ENCODE measurements around the gene CIDEA.

Gene CIDEA

DNA sequence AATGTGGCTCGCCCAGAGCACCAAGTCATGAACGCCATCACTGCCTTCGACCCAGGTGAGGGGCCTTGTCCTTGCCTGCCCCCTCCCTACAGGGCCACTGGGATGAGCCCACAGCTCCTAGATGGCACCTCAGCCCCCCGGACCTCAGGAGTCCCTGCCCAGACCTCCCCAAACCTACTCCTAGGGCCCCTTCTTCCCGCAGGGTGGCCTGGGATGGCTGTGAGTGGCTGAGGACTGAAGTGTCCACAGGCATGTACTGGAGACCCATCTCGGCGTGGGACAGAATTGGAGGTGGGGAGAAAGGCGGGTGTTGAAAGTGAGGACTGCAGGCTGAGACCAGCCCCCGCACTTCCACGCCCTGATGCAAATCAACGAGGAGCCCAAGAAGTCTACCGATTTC lies 51.0 kb downstream of the CIDEA start:
- Histone ChIP-seq H3K27me3 (replicated peaks; ENCODE audit: control insufficient read depth, insufficient read depth, low read length) (no peaks in the 10 kb centered on the region), H3K36me3 (ENCODE audit: control insufficient read depth, insufficient read depth, low read length, severe bottlenecking) (no peaks in the 10 kb centered on the region), H3K4me1 (ENCODE audit: control insufficient read depth, insufficient read depth, low read length) (peaks cover 20% of the 10 kb centered on the region), H3K4me3 (ENCODE audit: low read length) (no peak overlapping the region), H3K9ac (ENCODE audit: low read length) (no peak overlapping the region), H3K9me3 (ENCODE audit: control insufficient read depth, low read length) (no peaks in the 10 kb centered on the region)
- no peak for DNase-seq (ENCODE audit: low read depth)

DNA sequence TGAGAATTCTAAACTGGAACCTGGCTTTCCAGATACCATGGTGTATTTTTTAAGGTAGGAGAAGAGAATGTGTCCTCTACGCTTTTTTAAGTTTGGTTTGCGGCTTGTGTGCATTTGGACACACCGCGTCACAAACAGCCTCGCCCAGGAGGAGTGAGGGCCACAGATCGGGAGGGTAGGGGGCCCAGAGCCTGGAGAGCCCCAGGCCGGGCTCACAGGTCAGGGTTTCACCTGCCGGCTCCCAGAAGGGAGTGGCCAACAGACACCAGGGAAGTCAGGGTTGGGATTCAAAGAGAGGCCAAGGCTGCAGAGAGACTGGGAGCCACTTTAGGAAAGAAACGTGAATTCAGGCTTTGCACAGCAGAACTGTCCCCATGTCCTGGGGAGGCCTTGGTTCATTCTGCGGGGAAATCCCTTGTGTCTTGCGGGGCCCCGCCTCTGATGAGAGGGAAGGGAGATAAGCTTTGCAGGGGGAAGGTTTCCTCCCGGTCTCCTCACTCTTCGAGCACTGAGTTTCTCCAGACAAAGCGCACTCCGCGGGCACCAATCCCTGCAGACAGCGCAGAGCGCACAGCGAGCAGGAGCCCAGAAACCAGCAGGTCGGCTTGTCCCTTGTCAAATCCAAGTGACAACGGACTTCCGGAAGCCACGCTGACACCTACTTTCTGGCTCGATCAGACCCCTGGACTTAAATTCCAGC lies 51.9 kb downstream of the CIDEA start:
- peaks cover 28% of the 10 kb centered on the region for H3K4me1 ChIP-seq (ENCODE audit: control insufficient read depth, insufficient read depth, low read length)
- no peak for DNase-seq (ENCODE audit: low read depth)
- H3K4me3 ChIP-seq (ENCODE audit: low read length) = peak overlapping the region; percentile 97

DNA sequence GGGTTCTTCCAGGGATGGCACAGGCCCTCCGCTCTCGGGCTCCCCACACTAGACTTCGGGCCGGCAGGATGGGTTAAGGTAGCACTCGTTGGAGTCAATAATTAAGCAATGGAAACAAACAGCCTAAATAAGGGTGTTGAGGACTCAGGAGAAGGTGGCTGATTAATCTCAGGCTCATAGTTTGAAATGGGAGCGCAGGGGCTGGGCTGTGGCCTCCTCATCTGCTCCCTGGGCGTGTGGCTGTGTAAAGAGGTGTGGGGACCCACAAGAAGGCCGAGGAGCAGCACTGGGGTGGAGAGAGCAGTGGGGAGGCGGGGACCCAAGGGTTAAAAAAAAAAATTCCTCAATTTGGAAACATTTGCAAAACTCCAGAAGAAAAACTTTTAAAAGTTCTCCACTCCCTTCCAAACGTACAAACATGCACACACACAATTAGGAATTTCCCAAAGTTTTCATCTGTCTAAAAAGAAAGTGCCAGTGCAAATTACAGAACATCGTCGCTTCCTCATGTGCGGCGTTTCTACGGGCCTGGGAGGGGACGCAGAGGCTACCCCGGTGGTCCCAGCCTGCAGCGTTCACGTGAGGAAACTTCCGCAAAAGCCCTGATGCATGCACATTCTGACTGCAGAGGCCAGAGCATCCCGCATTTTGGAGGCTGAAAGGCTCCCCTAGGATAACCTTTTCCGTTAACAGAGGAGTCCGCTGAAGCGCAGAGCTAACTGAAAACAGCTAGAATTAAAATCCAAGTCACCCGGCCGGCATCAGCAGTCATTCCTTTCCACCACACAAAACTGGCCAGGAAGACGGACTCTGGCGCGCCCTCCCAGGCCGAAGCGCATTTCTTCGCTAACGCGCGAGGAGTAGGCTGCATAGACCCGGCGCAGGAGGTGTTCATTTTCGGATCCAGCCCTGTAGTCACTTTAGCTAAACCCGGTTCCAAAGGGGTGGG lies 52.9 kb downstream of the CIDEA start:
- peak; percentile 90 for DNase-seq (ENCODE audit: low read depth)
- H3K9me3 ChIP-seq (ENCODE audit: control insufficient read depth, low read length) = peaks cover 4% of the 10 kb centered on the region
- peaks cover 33% of the 10 kb centered on the region for H3K4me1 ChIP-seq (ENCODE audit: control insufficient read depth, insufficient read depth, low read length)
- H3K27me3 ChIP-seq (replicated peaks; ENCODE audit: control insufficient read depth, insufficient read depth, low read length) = no peaks in the 10 kb centered on the region
- peak overlapping the region; percentile 94 for H3K9ac ChIP-seq (ENCODE audit: low read length)
- peaks cover 17% of the 10 kb centered on the region for H3K36me3 ChIP-seq (ENCODE audit: control insufficient read depth, insufficient read depth, low read length, severe bottlenecking)
- peak overlapping the region; percentile 97 for H3K4me3 ChIP-seq (ENCODE audit: low read length)

More for the DNA sequence above, 51.9 kb downstream of the CIDEA start:
- H3K9me3 ChIP-seq (ENCODE audit: control insufficient read depth, low read length) = no peaks in the 10 kb centered on the region
- no peaks in the 10 kb centered on the region for H3K27me3 ChIP-seq (replicated peaks; ENCODE audit: control insufficient read depth, insufficient read depth, low read length)
- H3K36me3 ChIP-seq (ENCODE audit: control insufficient read depth, insufficient read depth, low read length, severe bottlenecking) = peaks cover 8% of the 10 kb centered on the region
- peak overlapping the region; percentile 94 for H3K9ac ChIP-seq (ENCODE audit: low read length)

DNA sequence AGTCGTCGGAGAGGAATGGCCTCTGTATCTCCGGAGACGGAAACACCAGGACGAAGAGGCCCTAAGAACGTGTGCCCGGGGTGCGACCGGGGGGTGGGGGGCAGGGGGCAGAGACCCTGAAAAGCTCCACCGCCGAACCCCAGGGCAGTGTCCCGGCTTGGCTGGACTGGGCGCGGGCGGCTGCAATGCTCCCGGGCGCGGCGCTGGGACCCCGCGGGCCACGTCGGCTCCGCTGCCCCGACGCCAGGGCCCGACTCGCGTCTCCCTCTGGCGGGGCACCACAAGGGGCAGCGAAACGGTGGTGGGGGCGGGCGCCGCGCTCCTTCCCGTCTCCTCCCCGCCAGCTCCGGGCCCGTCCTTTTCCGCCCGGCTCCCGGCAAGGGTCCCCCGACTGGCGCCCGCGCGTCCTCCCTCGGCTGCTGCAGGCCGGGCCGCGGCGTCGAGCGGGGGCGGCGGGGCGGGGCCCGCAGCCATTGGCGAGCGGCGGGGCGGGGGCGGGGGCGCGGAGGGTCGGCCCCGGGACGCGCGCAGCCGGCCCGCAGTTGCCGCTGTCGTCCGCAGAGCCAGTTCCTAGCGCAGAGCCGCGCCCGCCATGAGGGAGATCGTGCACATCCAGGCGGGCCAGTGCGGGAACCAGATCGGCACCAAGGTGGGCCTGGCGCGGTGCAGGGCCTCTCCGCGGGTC lies 53.7 kb downstream of the CIDEA start, which contains the start of gene TUBB6:
Gene TUBB6, plus strand, starts transcription at position 541 of the 685 bp plus-strand sequence. Its CDS starts 52 bp downstream, at position 593.
- Histone ChIP-seq H3K36me3 (ENCODE audit: control insufficient read depth, insufficient read depth, low read length, severe bottlenecking) (peaks cover 24% of the 10 kb centered on the region), H3K27me3 (replicated peaks; ENCODE audit: control insufficient read depth, insufficient read depth, low read length) (no peaks in the 10 kb centered on the region)
- peak; percentile 91 for DNase-seq (ENCODE audit: low read depth)

DNA sequence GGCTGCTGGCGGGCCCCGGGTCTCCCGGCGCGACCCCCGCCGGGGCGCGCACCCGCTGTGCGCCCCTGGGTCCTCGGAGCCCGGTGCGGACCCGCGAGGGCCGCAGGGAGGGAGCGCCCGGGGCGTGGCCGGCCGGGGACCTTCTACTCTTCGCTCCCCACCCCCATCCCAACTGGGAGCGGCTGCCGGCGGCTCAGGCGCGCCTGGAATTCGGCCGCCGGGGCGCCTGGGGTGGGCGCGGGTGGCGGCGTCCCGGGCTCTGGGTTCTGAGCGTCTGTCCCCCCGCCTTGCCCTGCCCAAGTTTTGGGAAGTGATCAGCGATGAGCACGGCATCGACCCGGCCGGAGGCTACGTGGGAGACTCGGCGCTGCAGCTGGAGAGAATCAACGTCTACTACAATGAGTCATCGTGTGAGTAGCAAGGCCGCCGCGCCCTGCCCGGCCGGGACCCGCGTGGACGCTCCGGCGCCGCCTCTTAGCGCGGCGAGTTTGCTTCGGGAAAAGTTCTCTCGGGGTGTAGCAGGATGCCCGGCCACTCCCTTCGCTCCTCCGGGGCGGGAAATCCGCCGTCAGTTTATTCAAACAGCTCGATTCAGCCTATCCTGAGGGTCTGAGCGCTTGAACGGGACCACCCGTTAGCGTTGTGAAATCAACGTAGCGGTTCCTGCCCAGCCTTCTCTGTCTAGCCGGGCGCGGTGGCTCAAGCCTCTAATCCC lies 54.4 kb downstream of the CIDEA start:
- peak overlapping the region; percentile 97 for H3K4me3 ChIP-seq (ENCODE audit: low read length)
- H3K27me3 ChIP-seq (replicated peaks; ENCODE audit: control insufficient read depth, insufficient read depth, low read length) = no peaks in the 10 kb centered on the region
- peaks cover 31% of the 10 kb centered on the region for H3K36me3 ChIP-seq (ENCODE audit: control insufficient read depth, insufficient read depth, low read length, severe bottlenecking)
- DNase-seq (ENCODE audit: low read depth) = peak; percentile 97
- H3K9me3 ChIP-seq (ENCODE audit: control insufficient read depth, low read length) = peaks cover 9% of the 10 kb centered on the region
- H3K4me1 ChIP-seq (ENCODE audit: control insufficient read depth, insufficient read depth, low read length) = peaks cover 47% of the 10 kb centered on the region
- peak overlapping the region; percentile 98 for H3K9ac ChIP-seq (ENCODE audit: low read length)

More for the DNA sequence above, 53.7 kb downstream of the CIDEA start, which contains the start of gene TUBB6:
- Histone ChIP-seq H3K9ac (ENCODE audit: low read length) (peak within 1 kb of the TSS; percentile 98), H3K4me3 (ENCODE audit: low read length) (peak within 1 kb of the TSS; percentile 97), H3K4me1 (ENCODE audit: control insufficient read depth, insufficient read depth, low read length) (peaks cover 40% of the 10 kb centered on the region), H3K9me3 (ENCODE audit: control insufficient read depth, low read length) (peaks cover 9% of the 10 kb centered on the region)

DNA sequence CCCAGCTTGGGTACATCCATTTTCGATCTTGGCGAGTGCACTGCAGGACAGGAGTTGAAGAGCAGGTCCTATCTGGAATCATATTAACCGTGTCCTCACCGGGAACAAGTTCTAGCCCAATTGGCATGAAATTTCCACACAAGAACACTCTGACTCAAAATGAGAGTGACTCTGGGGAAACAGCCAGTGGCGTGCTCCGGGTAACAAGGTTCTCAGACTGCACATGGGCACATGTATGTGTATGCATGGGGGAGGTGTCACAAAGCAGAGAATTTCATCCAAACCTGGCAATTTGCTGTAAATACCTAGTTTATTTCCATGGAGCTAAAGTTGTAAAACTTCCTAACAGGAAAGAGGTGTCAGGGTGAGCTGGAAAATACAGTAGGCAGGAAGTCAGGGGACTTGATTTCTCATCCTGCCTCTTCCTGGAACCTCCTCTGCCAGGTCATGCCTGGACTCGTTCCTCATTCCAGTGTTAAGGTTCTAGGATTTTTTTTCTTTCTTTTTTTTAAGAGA lies 55.6 kb downstream of the CIDEA start:
- peaks cover 43% of the 10 kb centered on the region for H3K36me3 ChIP-seq (ENCODE audit: control insufficient read depth, insufficient read depth, low read length, severe bottlenecking)
- H3K4me1 ChIP-seq (ENCODE audit: control insufficient read depth, insufficient read depth, low read length) = peaks cover 59% of the 10 kb centered on the region
- H3K9ac ChIP-seq (ENCODE audit: low read length) = peak overlapping the region; percentile 98
- H3K9me3 ChIP-seq (ENCODE audit: control insufficient read depth, low read length) = peaks cover 9% of the 10 kb centered on the region
- H3K27me3 ChIP-seq (replicated peaks; ENCODE audit: control insufficient read depth, insufficient read depth, low read length) = no peaks in the 10 kb centered on the region
- DNase-seq (ENCODE audit: low read depth) = peak; percentile 33
- H3K4me3 ChIP-seq (ENCODE audit: low read length) = peak overlapping the region; percentile 97

DNA sequence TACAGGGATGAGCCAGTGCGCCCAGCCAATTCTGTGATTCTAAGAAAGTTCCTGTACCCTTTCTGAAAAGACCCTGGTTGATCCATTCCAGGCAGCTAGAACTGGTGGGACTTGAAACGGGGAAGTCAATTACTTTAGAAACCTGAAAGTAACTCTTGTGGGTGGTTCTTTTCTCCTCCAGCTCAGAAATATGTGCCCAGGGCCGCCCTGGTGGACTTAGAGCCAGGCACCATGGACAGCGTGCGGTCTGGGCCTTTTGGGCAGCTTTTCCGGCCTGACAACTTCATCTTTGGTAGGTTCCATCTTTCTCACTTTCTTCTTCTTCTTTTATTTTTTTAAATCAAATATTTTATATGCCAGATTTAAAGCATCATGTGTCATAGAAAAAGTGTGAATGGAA lies 56.6 kb downstream of the CIDEA start:
- DNase-seq (ENCODE audit: low read depth) = peak; percentile 36
- Histone ChIP-seq H3K9ac (ENCODE audit: low read length) (no peak overlapping the region), H3K4me3 (ENCODE audit: low read length) (peak overlapping the region; percentile 97), H3K36me3 (ENCODE audit: control insufficient read depth, insufficient read depth, low read length, severe bottlenecking) (peaks cover 51% of the 10 kb centered on the region), H3K9me3 (ENCODE audit: control insufficient read depth, low read length) (peaks cover 9% of the 10 kb centered on the region), H3K27me3 (replicated peaks; ENCODE audit: control insufficient read depth, insufficient read depth, low read length) (no peaks in the 10 kb centered on the region), H3K4me1 (ENCODE audit: control insufficient read depth, insufficient read depth, low read length) (peaks cover 69% of the 10 kb centered on the region)

DNA sequence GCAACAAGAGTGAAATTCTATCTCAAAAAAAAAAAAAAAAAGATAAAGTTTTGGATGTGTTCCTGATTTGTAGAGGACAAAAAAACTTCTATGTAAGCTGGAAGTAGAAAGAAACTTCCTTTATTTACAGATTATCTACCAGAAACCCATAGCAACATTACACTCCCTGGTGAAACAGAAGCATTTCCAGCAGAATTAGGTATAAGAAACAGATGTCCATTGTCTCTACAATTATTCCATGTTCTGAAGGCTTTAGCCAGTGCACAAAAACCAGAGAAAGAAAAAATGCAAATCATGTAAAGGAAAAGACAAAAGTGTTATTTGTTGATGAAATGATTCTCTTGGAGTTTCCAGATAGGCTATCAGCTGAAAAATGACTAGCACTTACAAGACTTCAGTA lies 58.8 kb downstream of the CIDEA start:
- peaks cover 77% of the 10 kb centered on the region for H3K4me1 ChIP-seq (ENCODE audit: control insufficient read depth, insufficient read depth, low read length)
- DNase-seq (ENCODE audit: low read depth) = peak; percentile 78
- no peak overlapping the region for H3K4me3 ChIP-seq (ENCODE audit: low read length)
- H3K9ac ChIP-seq (ENCODE audit: low read length) = peak overlapping the region; percentile 77
- peaks cover 68% of the 10 kb centered on the region for H3K36me3 ChIP-seq (ENCODE audit: control insufficient read depth, insufficient read depth, low read length, severe bottlenecking)
- peaks cover 9% of the 10 kb centered on the region for H3K9me3 ChIP-seq (ENCODE audit: control insufficient read depth, low read length)
- H3K27me3 ChIP-seq (replicated peaks; ENCODE audit: control insufficient read depth, insufficient read depth, low read length) = no peaks in the 10 kb centered on the region

DNA sequence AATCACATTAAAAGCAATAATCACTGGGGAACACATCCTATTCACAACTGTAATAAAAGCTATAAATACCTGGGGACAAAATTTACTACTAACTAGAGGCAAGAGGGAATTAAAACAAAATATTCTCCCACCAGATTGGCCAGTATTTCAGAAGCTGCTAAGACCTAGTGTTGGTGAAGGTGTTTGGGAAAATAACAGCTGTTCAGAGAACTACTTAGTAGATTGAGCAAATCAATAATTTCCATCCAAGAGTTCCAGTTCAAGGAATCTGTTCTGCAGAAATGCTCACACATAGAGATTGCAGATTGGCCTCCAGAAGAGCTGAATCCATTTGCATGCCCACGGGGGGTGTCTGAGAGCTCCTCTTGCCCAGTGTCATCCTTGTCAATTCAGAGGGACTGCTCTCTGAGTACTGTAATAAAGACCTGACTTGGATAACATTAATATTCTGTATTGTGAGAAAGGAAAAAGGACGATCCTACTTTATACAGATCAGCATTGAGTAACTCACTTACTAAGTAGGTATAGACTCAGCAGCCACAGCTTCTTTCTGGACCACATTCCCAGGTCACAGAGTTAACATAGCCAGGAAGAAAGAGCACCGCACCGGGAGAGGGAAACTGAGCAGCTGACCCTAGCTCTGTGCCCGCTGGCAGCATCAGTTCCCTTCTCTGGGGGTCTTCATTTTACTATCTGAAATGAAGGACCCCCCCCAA lies 59.5 kb downstream of the CIDEA start:
- Histone ChIP-seq H3K36me3 (ENCODE audit: control insufficient read depth, insufficient read depth, low read length, severe bottlenecking) (peaks cover 75% of the 10 kb centered on the region), H3K4me1 (ENCODE audit: control insufficient read depth, insufficient read depth, low read length) (peaks cover 84% of the 10 kb centered on the region)

More for the DNA sequence above, 59.5 kb downstream of the CIDEA start:
- DNase-seq (ENCODE audit: low read depth) = no peak
- Histone ChIP-seq H3K9ac (ENCODE audit: low read length) (peak overlapping the region; percentile 77), H3K9me3 (ENCODE audit: control insufficient read depth, low read length) (peaks cover 9% of the 10 kb centered on the region), H3K4me3 (ENCODE audit: low read length) (no peak overlapping the region), H3K27me3 (replicated peaks; ENCODE audit: control insufficient read depth, insufficient read depth, low read length) (no peaks in the 10 kb centered on the region)
